H9 (cell line): ENCODE results near the gene PCDHB4. TPM values are rescaled to one million over a fixed set of nuclear protein-coding genes. Genes with fewer than 3 reads are reported as not detected.
"Not testable (repeated sequence)": the region's sequence is repeated elsewhere in the genome, so short reads cannot be mapped to it uniquely, and the experiment has no call there.

Source experiments
- DNase-seq: peaks from one replicate; pipeline ENCODE4 v3.0.0-alpha.2; 2017
- H2AFZ ChIP-seq: one replicate; pipeline ENCODE4 v1.6.1; 2013; ENCODE audit warnings: mild to moderate bottlenecking, low read length, control low read depth, moderate library complexity
- H2AK5ac ChIP-seq: 2 replicates; pipeline ENCODE4 v1.6.1; 2013; ENCODE audit warnings: low read length, control low read depth, mixed read lengths; ENCODE audit not compliant: insufficient read length
- H2BK120ac ChIP-seq: one replicate; pipeline ENCODE4 v1.6.1; 2013; ENCODE audit warnings: low read depth, mild to moderate bottlenecking, low read length, control low read depth, inconsistent platforms; ENCODE audit not compliant: poor library complexity, severe bottlenecking
- H2BK12ac ChIP-seq: 2 replicates; pipeline ENCODE4 v1.6.1; 2013; ENCODE audit warnings: low read length, control low read depth, mixed read lengths, low read depth; ENCODE audit not compliant: insufficient read length
- H2BK15ac ChIP-seq: 2 replicates; pipeline ENCODE4 v1.6.1; 2013; ENCODE audit warnings: low read depth, low read length, control low read depth
- H2BK20ac ChIP-seq: one replicate; pipeline ENCODE4 v1.6.1; 2013; ENCODE audit warnings: low read depth, mild to moderate bottlenecking, low read length, control low read depth, inconsistent platforms; ENCODE audit not compliant: poor library complexity, severe bottlenecking
- H2BK5ac ChIP-seq: 2 replicates; pipeline ENCODE4 v1.6.1; 2013; ENCODE audit warnings: low read length, control low read depth, mixed read lengths; ENCODE audit not compliant: insufficient read length
- H3K14ac ChIP-seq: 2 replicates; pipeline ENCODE4 v1.6.1; 2013; ENCODE audit warnings: low read length, control low read depth; ENCODE audit not compliant: insufficient read depth
- H3K18ac ChIP-seq: 2 replicates; pipeline ENCODE4 v1.6.1; 2013; ENCODE audit warnings: low read depth, mild to moderate bottlenecking, mixed read lengths, low read length, control low read depth; ENCODE audit not compliant: insufficient read length
- H3K23ac ChIP-seq: 2 replicates; pipeline ENCODE4 v1.6.1; 2013; ENCODE audit warnings: low read length, control low read depth, mixed read lengths, low read depth; ENCODE audit not compliant: insufficient read length
- H3K23me2 ChIP-seq: 2 replicates; pipeline ENCODE4 v1.6.1; 2013; ENCODE audit warnings: low read depth, mild to moderate bottlenecking, mixed read lengths, low read length, control low read depth; ENCODE audit not compliant: insufficient read length, poor library complexity, severe bottlenecking
- H3K27ac ChIP-seq: 2 replicates; pipeline ENCODE4 v1.5.1; 2013; ENCODE audit warnings: low read length, control low read depth, mixed read lengths, low read depth; ENCODE audit not compliant: insufficient read length
- H3K27me3 ChIP-seq: 2 replicates; pipeline ENCODE4 v1.6.1; 2013; ENCODE audit warnings: low read length, control low read depth, inconsistent platforms; ENCODE audit not compliant: insufficient read depth
- H3K4ac ChIP-seq: 2 replicates; pipeline ENCODE4 v1.6.1; 2013; ENCODE audit warnings: low read depth, mild to moderate bottlenecking, control low read depth, inconsistent platforms, low read length, moderate library complexity
- H3K4me1 ChIP-seq: 2 replicates; pipeline ENCODE4 v1.6.1; 2013; ENCODE audit warnings: low read length, control low read depth, inconsistent platforms; ENCODE audit not compliant: insufficient read depth
- H3K4me2 ChIP-seq: 2 replicates; pipeline ENCODE4 v1.6.1; 2013; ENCODE audit warnings: low read length, control low read depth, mixed read lengths; ENCODE audit not compliant: insufficient read length, insufficient read depth
- H3K56ac ChIP-seq: 2 replicates; pipeline ENCODE4 v1.6.1; 2013; ENCODE audit warnings: low read depth, mild to moderate bottlenecking, mixed read lengths, low read length, control low read depth; ENCODE audit not compliant: insufficient read length
- H3K79me1 ChIP-seq: 2 replicates; pipeline ENCODE4 v1.6.1; 2013; ENCODE audit warnings: low read depth, mild to moderate bottlenecking, moderate library complexity, low read length, control low read depth, inconsistent platforms; ENCODE audit not compliant: insufficient read depth, poor library complexity, severe bottlenecking
- H3K79me2 ChIP-seq: 2 replicates; pipeline ENCODE4 v1.6.1; 2013; ENCODE audit warnings: low read length, control low read depth, inconsistent platforms; ENCODE audit not compliant: insufficient read depth
- H3K9ac ChIP-seq: 2 replicates; pipeline ENCODE4 v1.6.1; 2013; ENCODE audit warnings: low read length, control low read depth, mixed read lengths; ENCODE audit not compliant: insufficient read length; ENCODE audit errors: extremely low read depth
- H3K9me3 ChIP-seq: one replicate; pipeline ENCODE4 v1.6.1; 2013; ENCODE audit warnings: low read depth, low read length, inconsistent platforms; ENCODE audit not compliant: control insufficient read depth
- H3T11ph ChIP-seq: one replicate; pipeline ENCODE4 v1.6.1; 2013; ENCODE audit warnings: mild to moderate bottlenecking, low read length, control low read depth, inconsistent platforms
- H4K20me1 ChIP-seq: one replicate; pipeline ENCODE4 v1.6.1; 2013; ENCODE audit not compliant: control insufficient read depth, insufficient read length, insufficient read depth
- H4K5ac ChIP-seq: 2 replicates; pipeline ENCODE4 v1.6.1; 2013; ENCODE audit warnings: low read depth, mild to moderate bottlenecking, mixed read lengths, low read length, control low read depth; ENCODE audit not compliant: insufficient read length
- H4K8ac ChIP-seq: replicated peaks from 2 replicates; pipeline ENCODE4 v1.6.1; 2013; ENCODE audit warnings: low read length, control low read depth, mixed read lengths, low read depth; ENCODE audit not compliant: insufficient read length
- H4K91ac ChIP-seq: 2 replicates; pipeline ENCODE4 v1.6.1; 2013; ENCODE audit warnings: low read depth, mild to moderate bottlenecking, moderate library complexity, mixed read lengths, low read length, control low read depth; ENCODE audit not compliant: insufficient read length
- H3K27ac Mint-ChIP-seq, 3 experiments: 2 replicates in 2 of 3; 3 replicates in 1 of 3; pipeline ENCODE4 v1.8.0; 2020 to 2021; ENCODE audit warnings: mixed read lengths in 3 of 3, mild to moderate bottlenecking in 1 of 3, moderate library complexity in 1 of 3
- H3K27me3 Mint-ChIP-seq: 2 replicates; pipeline ENCODE4 v1.8.0; 2021; ENCODE audit warnings: low read depth, mild to moderate bottlenecking, moderate library complexity, mixed read lengths
- H3K36me3 Mint-ChIP-seq, 3 experiments: 2 replicates in 2 of 3; 3 replicates in 1 of 3; pipeline ENCODE4 v1.8.0; 2020 to 2021; ENCODE audit warnings: low read depth in 3 of 3, mixed read lengths in 3 of 3; ENCODE audit not compliant: insufficient read depth in 1 of 3
- H3K4me1 Mint-ChIP-seq, 2 experiments: 2 replicates each; pipeline ENCODE4 v1.8.0; 2020; ENCODE audit warnings: mixed read lengths in 2 of 2
- H3K4me3 Mint-ChIP-seq, 2 experiments: 2 replicates in 1 of 2; 3 replicates in 1 of 2; pipeline ENCODE4 v1.8.0; 2020 to 2021; ENCODE audit warnings: mild to moderate bottlenecking in 2 of 2, mixed read lengths in 2 of 2, moderate library complexity in 1 of 2
- H3K9me3 Mint-ChIP-seq, 2 experiments: 2 replicates in 1 of 2; 3 replicates in 1 of 2; pipeline ENCODE4 v1.8.0; 2020; ENCODE audit warnings: mild to moderate bottlenecking in 2 of 2, mixed read lengths in 2 of 2, moderate library complexity in 1 of 2
- WGBS: extraction: QIAGEN DNeasy Blood & Tissue Kit; methylation state at CpG from one replicate; pipeline ENCODE4 v1.1.7; 2013; ENCODE audit warnings: missing lambda C conversion rate, low lambda C conversion rate, mixed read lengths; ENCODE audit not compliant: insufficient read length; ENCODE audit errors: extremely low coverage; 5-methylcytosine and 5-hydroxymethylcytosine counted together
- total RNA-seq: library from RNA; stranded (reverse); gene quantifications from 2 replicates; pipeline ENCODE4 v1.2.1, GENCODE V29; 2021
- TF ChIP-seq, protein P1 (sequence below): fragments of 200-600 bp; sonication (generic); conservative IDR thresholded peaks from 3 replicates; pipeline ENCODE4 v1.8.0; 2021; ENCODE audit warnings: antibody characterized with exemption, mild to moderate bottlenecking

PCDHB4 gene
- total RNA-seq, 1 experiment from 2014 or later: 1.6 TPM

DNA sequence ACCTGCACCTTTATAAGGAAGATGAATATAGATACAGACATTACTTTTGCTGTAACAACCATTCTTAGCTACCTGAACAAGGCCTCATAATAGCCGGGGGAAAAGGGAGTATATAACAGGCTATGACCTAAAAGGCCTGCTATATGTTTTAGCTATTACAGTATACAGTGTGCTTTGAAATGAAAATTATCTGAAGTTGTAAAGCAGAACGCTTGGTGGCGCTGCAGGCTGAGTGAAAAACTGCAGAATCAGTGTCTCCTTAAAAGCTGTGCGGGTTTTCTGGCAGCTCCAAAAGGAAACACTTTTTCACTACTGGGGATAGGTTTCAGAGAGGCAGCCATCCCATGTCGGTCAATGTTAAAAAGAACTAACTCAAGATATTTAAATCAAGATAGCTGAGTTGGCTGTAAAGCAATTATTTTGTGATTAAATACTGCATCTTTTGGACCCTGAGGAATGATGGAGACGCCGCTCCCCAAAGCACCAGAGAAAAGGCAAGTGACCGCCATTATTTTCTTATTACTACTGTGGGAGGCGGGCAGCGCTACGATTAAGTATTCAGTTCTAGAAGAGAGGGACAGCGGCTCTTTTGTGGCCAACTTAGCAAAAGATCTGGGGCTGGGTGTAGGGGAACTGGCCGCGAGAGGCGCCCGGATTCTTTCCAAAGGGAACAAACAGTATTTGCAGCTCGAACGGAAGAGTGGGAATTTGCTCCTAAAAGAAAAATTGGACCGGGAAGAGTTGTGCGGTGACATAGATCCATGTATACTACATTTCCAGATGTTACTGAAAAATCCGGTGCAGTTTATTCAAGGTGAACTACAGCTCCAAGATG is 34.1 kb downstream of the PCDHB4 start:
- Histone ChIP-seq H3K9me3 (peaks cover 5% of the 10 kb centered on the region), H3K23ac (no peak overlapping the region), H4K91ac (no peak overlapping the region), H3K4ac (no peak overlapping the region), H2BK20ac (no peak overlapping the region), H3K79me1 (no peaks in the 10 kb centered on the region), H2BK12ac (no peak overlapping the region), H2BK15ac (no peak overlapping the region), H3K9ac (no peak overlapping the region), H2BK5ac (no peak overlapping the region), H3K56ac (no peak overlapping the region), H2AFZ (peak overlapping the region; percentile 64), H3K79me2 (no peaks in the 10 kb centered on the region), H3K18ac (no peak overlapping the region), H3K4me2 (no peak overlapping the region), H2AK5ac (no peak overlapping the region), H4K20me1 (no peaks in the 10 kb centered on the region), H3T11ph (no peak overlapping the region), H4K8ac (no peak overlapping the region), H2BK120ac (no peak overlapping the region), H3K14ac (no peak overlapping the region), H3K27me3 (no peaks in the 10 kb centered on the region), H3K27ac (no peak overlapping the region), H3K4me1 (no peaks in the 10 kb centered on the region), H4K5ac (no peak overlapping the region), H3K23me2 (no peaks in the 10 kb centered on the region)
- WGBS: no CpG with 5 or more reads among the region's 21 CpGs
- Mint-ChIP-seq H3K4me3 (peak overlapping the region in 1 of 2 experiments; percentile 21; a peak in 1 of 5 replicates), H3K9me3 (peaks cover 34 to 39% of the 10 kb centered on the region in 2 experiments), H3K27ac (no peak overlapping the region), H3K36me3 (peaks cover 1 to 25% (median 8%) of the 10 kb centered on the region in 3 experiments; a peak in 6 of 7 replicates), H3K4me1 (no peaks in the 10 kb centered on the region), H3K27me3 (peaks cover 4% of the 10 kb centered on the region; the same call in 1 of the 2 replicates)
- DNase-seq: peak; percentile 54
- TF ChIP-seq, protein P1, sequence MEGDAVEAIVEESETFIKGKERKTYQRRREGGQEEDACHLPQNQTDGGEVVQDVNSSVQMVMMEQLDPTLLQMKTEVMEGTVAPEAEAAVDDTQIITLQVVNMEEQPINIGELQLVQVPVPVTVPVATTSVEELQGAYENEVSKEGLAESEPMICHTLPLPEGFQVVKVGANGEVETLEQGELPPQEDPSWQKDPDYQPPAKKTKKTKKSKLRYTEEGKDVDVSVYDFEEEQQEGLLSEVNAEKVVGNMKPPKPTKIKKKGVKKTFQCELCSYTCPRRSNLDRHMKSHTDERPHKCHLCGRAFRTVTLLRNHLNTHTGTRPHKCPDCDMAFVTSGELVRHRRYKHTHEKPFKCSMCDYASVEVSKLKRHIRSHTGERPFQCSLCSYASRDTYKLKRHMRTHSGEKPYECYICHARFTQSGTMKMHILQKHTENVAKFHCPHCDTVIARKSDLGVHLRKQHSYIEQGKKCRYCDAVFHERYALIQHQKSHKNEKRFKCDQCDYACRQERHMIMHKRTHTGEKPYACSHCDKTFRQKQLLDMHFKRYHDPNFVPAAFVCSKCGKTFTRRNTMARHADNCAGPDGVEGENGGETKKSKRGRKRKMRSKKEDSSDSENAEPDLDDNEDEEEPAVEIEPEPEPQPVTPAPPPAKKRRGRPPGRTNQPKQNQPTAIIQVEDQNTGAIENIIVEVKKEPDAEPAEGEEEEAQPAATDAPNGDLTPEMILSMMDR: peak; percentile 78

DNA sequence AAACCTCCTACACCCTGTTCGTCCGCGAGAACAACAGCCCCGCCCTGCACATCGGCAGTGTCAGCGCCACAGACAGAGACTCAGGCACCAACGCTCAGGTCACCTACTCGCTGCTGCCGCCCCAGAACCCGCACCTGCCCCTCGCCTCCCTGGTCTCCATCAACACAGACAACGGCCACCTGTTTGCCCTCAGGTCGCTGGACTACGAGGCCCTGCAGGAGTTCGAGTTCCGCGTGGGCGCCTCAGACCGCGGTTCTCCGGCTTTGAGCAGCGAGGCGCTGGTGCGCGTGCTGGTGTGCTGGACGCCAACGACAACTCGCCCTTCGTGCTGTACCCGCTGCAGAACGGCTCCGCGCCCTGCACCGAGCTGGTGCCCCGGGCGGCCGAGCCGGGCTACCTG is 35.7 kb downstream of the PCDHB4 start:
- not testable (repeated sequence) for H3K23me2 ChIP-seq, H4K5ac ChIP-seq, H4K20me1 ChIP-seq, H3K4me2 ChIP-seq, H3K4me1 Mint-ChIP-seq, H3K4ac ChIP-seq, H3K14ac ChIP-seq, H3K27me3 ChIP-seq, H3K27ac ChIP-seq, H3K56ac ChIP-seq, H2BK20ac ChIP-seq, H4K91ac ChIP-seq, H2AK5ac ChIP-seq, H2BK12ac ChIP-seq, H3K4me3 Mint-ChIP-seq, H2BK15ac ChIP-seq, DNase-seq, H2BK120ac ChIP-seq, H3K79me2 ChIP-seq, H3K79me1 ChIP-seq, H3K18ac ChIP-seq, H3K9ac ChIP-seq, H3K27me3 Mint-ChIP-seq, H2AFZ ChIP-seq, H3K4me1 ChIP-seq, H3K27ac Mint-ChIP-seq, H3T11ph ChIP-seq, H4K8ac ChIP-seq, H3K9me3 ChIP-seq, H3K23ac ChIP-seq, H2BK5ac ChIP-seq
- Mint-ChIP-seq H3K36me3 (peaks cover 0 to 13% (median 8%) of the 10 kb centered on the region in 3 experiments; a peak in 5 of 7 replicates), H3K9me3 (peaks cover 23 to 29% of the 10 kb centered on the region in 2 experiments)
- no CpG with 5 or more reads among the region's 38 CpGs for WGBS
